ENCODE measurements around the gene CAPN10. TPM values are rescaled to one million over a fixed set of nuclear protein-coding genes. Genes with fewer than 3 reads are reported as not detected.
A peak's percentile ranks its signal among the peaks of the same experiment; 100 is the strongest.

The CAPN10 gene
- total RNA-seq, 4 donors from 2014 or later = 41.9 to 118 (median 48.7) TPM

DNA sequence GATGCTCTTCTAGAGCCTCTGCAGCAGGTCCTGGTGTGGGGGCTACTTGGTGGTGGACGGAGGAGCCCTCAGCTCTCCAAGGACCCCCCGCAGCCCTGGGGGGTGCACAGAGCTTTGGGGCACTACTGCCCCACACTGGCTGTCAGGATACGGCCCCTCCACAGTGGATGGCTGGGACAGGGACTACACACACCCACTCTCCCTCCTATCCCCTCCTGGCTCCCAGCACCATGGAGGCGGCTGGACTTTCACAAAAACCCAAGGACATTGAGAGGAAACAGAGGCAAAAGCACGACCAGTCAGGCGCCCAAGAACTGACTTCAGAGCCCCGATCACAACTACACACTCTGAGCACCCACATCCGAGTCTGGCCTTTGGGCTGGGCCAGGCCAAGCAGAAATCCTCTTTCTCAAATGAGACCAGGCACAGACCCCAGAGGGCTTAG lies 51.4 kb downstream of the CAPN10 start:
- TF ChIP-seq POLR2A (IDR thresholded peaks at IDR 0.05) (no peak), POLR2AphosphoS5 (IDR thresholded peaks at IDR 0.05) (no peak), EP300 (IDR thresholded peaks at IDR 0.05; ENCODE audit: low read depth) (no peak)
- TF ChIP-seq, protein P1, sequence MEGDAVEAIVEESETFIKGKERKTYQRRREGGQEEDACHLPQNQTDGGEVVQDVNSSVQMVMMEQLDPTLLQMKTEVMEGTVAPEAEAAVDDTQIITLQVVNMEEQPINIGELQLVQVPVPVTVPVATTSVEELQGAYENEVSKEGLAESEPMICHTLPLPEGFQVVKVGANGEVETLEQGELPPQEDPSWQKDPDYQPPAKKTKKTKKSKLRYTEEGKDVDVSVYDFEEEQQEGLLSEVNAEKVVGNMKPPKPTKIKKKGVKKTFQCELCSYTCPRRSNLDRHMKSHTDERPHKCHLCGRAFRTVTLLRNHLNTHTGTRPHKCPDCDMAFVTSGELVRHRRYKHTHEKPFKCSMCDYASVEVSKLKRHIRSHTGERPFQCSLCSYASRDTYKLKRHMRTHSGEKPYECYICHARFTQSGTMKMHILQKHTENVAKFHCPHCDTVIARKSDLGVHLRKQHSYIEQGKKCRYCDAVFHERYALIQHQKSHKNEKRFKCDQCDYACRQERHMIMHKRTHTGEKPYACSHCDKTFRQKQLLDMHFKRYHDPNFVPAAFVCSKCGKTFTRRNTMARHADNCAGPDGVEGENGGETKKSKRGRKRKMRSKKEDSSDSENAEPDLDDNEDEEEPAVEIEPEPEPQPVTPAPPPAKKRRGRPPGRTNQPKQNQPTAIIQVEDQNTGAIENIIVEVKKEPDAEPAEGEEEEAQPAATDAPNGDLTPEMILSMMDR (IDR thresholded peaks at IDR 0.05) = no peak
- peak overlapping the region in 1 of 4 donors; percentile 17 for H3K27ac ChIP-seq
- H3K36me3 ChIP-seq = no peaks in the 10 kb centered on the region
- 82% methylated on average over 6 of the region's 8 CpGs; no CpG with 5 or more reads in 1 of the 2 donors for WGBS, 2 donors (ENCODE audit: low coverage in 1 of 2)
- in situ Hi-C loops (cut with MboI; ENCODE audit: low pct_ligation_motif_present in 1 of 4, low pct_unique_long_range_greater_than_20kb in 1 of 4, low sequenced_read_pairs in 3 of 4) (no loop called here), intact Hi-C loops (cut with DNase I; ENCODE audit: low total_unique reads) (no loop called here)
- peaks cover 10% of the 10 kb centered on the region for H3K27me3 ChIP-seq
- H3K4me3 ChIP-seq = no peak overlapping the region
- H3K9me3 ChIP-seq = no peaks in the 10 kb centered on the region
- no peaks in the 10 kb centered on the region for H3K4me1 ChIP-seq
- no peak for DNase-seq

DNA sequence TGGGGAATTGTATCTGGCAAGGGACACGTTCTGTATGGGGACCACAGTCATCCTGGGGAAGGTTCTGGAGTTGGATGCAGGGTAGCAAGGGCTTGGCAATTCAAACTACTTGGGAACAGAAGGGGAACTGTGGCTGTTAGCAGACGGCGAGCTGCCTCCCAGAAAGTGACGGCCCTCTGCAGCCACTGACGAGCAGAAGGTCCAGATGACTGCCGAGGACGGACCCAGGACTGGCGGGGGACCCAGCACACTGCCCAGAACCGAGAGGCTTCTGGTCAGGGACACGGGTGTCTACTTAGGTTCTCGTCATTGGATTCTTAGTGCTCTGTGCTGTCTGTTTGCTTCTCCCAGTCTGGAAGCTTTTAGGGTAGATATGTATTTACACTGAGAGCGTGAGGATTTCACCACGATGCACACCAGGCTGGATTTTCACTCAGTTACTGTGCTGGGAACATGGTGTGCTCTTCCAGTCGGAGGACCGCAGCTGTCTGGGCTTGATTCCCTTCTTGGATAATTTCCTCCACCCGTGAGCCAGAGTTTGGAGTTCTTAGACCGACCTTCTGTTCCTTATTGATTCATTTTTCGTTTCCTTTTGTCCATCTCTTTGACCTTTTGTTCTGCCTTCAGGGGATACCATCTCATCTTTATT lies 52.1 kb downstream of the CAPN10 start:
- Histone ChIP-seq H3K36me3 (no peaks in the 10 kb centered on the region), H3K4me1 (no peaks in the 10 kb centered on the region), H3K4me3 (no peak overlapping the region), H3K27me3 (peaks cover 10% of the 10 kb centered on the region), H3K27ac (peak overlapping the region in 1 of 4 donors; percentile 17), H3K9me3 (no peaks in the 10 kb centered on the region)
- intact Hi-C loops (cut with DNase I; ENCODE audit: low total_unique reads) = no loop called here
- WGBS, 2 donors (ENCODE audit: low coverage in 1 of 2) = 56 to 63% methylated on average over 1 to 18 of the region's 18 CpGs
- in situ Hi-C loops (cut with MboI; ENCODE audit: low pct_ligation_motif_present in 1 of 4, low pct_unique_long_range_greater_than_20kb in 1 of 4, low sequenced_read_pairs in 3 of 4) = no loop called here
- TF ChIP-seq EP300 (IDR thresholded peaks at IDR 0.05; ENCODE audit: low read depth) = no peak
- TF ChIP-seq POLR2AphosphoS5 (IDR thresholded peaks at IDR 0.05) = no peak
- TF ChIP-seq POLR2A (IDR thresholded peaks at IDR 0.05) = no peak
- TF ChIP-seq, protein P1 (IDR thresholded peaks at IDR 0.05) = no peak
- DNase-seq = no peak

DNA sequence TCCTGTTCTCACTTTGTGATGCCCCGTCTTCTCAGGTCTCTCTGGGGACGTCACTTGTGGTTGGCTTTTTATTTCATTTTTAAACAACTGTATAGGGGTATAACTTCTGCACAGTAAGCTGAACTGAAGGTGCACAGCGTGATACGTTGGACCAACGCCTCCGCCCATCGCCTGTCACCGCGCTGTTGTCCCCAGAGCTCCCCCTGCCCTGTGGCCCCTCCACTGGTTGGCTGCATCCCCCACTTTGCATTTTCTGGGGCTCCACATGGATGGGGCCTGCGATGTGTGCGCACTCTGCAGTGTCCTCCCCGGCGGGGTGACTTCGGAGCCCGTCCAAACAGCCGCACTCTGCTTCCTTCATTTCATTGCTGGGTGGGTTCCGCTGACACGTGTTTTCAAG lies 53.0 kb downstream of the CAPN10 start:
- Histone ChIP-seq H3K27me3 (peaks cover 18% of the 10 kb centered on the region), H3K27ac (no peak overlapping the region), H3K36me3 (no peaks in the 10 kb centered on the region), H3K4me3 (no peak overlapping the region), H3K9me3 (no peaks in the 10 kb centered on the region), H3K4me1 (no peaks in the 10 kb centered on the region)
- in situ Hi-C loops (cut with MboI; ENCODE audit: low pct_ligation_motif_present in 1 of 4, low pct_unique_long_range_greater_than_20kb in 1 of 4, low sequenced_read_pairs in 3 of 4) (no loop called here), intact Hi-C loops (cut with DNase I; ENCODE audit: low total_unique reads) (no loop called here)
- TF ChIP-seq EP300 (IDR thresholded peaks at IDR 0.05; ENCODE audit: low read depth) (no peak), POLR2A (IDR thresholded peaks at IDR 0.05) (no peak), POLR2AphosphoS5 (IDR thresholded peaks at IDR 0.05) (no peak)
- TF ChIP-seq, protein P1 (IDR thresholded peaks at IDR 0.05) = no peak
- no peak for DNase-seq
- 83 to 88% methylated on average over 4 to 18 of the region's 18 CpGs for WGBS, 2 donors (ENCODE audit: low coverage in 1 of 2)

DNA sequence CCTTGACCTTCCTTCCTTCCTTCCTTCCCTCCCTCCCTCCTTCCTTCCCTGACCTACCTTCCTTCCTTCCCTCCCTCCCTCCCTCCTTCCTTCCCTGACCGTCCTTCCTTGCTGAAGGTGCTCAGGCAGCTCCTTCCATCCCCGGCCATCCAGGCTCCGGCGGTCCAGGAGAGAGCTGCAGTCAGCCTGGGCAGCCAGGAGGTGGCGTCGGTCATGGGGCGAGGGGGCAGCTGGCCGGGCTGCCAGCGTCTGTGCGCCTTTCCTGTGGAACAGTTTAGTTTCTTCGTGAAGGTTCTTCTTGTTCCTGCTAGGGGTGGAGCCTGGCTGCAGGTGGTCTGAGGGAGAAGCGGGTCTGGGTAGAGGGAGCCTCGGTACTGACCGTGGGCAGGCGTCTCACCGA lies 54.4 kb downstream of the CAPN10 start:
- 40% methylated on average over 15 of the region's 16 CpGs; no CpG with 5 or more reads in 1 of the 2 donors for WGBS, 2 donors (ENCODE audit: low coverage in 1 of 2)
- intact Hi-C loops (cut with DNase I; ENCODE audit: low total_unique reads) = no loop called here

More for the DNA sequence above, 54.4 kb downstream of the CAPN10 start:
- in situ Hi-C loops (cut with MboI; ENCODE audit: low pct_ligation_motif_present in 1 of 4, low pct_unique_long_range_greater_than_20kb in 1 of 4, low sequenced_read_pairs in 3 of 4) = no loop called here
- no peaks in the 10 kb centered on the region for H3K4me1 ChIP-seq
- H3K36me3 ChIP-seq = no peaks in the 10 kb centered on the region
- H3K9me3 ChIP-seq = no peaks in the 10 kb centered on the region
- DNase-seq = peak; percentile 54
- no peak overlapping the region for H3K4me3 ChIP-seq
- TF ChIP-seq, protein P1 (IDR thresholded peaks at IDR 0.05) = peak; percentile 21 to 55 (median 45)
- TF ChIP-seq POLR2AphosphoS5 (IDR thresholded peaks at IDR 0.05) = no peak
- no peak for TF ChIP-seq EP300 (IDR thresholded peaks at IDR 0.05; ENCODE audit: low read depth)
- TF ChIP-seq POLR2A (IDR thresholded peaks at IDR 0.05) = no peak
- H3K27ac ChIP-seq = no peak overlapping the region
- H3K27me3 ChIP-seq = peaks cover 28% of the 10 kb centered on the region
